ENCODE data around the gene CD300LB. TPM values are rescaled to one million over a fixed set of nuclear protein-coding genes. Genes with fewer than 3 reads are reported as not detected.

CD300LB gene
- polyA plus RNA-seq, 1 donor (not counting 4 experiments of a cell fraction or from before 2014, with no cell fraction given): not detected

- H3K27ac ChIP-seq (ENCODE audit: control insufficient read depth, insufficient read depth, low read length): no peak overlapping the region
- no peaks in the 10 kb centered on the region for H3K4me1 ChIP-seq (ENCODE audit: control insufficient read depth, extremely low read depth, insufficient read depth, low read length)
- H3K9me1 ChIP-seq (ENCODE audit: control insufficient read depth, extremely low read depth, insufficient read depth, low read length): no peaks in the 10 kb centered on the region
- no peaks in the 10 kb centered on the region for H3K27me3 ChIP-seq (ENCODE audit: control insufficient read depth, extremely low read depth, insufficient read depth, low read length)
- no peaks in the 10 kb centered on the region for H4K20me1 ChIP-seq (ENCODE audit: control insufficient read depth, extremely low read depth, insufficient read depth, low read length)
- no peaks in the 10 kb centered on the region for H3K36me3 ChIP-seq (ENCODE audit: control insufficient read depth in 2 of 2, extremely low read depth in 1 of 2, insufficient read depth in 2 of 2, low read length in 2 of 2)
- no peak overlapping the region for H2AFZ ChIP-seq (ENCODE audit: control insufficient read depth, low read length)
- TF ChIP-seq, protein P1, sequence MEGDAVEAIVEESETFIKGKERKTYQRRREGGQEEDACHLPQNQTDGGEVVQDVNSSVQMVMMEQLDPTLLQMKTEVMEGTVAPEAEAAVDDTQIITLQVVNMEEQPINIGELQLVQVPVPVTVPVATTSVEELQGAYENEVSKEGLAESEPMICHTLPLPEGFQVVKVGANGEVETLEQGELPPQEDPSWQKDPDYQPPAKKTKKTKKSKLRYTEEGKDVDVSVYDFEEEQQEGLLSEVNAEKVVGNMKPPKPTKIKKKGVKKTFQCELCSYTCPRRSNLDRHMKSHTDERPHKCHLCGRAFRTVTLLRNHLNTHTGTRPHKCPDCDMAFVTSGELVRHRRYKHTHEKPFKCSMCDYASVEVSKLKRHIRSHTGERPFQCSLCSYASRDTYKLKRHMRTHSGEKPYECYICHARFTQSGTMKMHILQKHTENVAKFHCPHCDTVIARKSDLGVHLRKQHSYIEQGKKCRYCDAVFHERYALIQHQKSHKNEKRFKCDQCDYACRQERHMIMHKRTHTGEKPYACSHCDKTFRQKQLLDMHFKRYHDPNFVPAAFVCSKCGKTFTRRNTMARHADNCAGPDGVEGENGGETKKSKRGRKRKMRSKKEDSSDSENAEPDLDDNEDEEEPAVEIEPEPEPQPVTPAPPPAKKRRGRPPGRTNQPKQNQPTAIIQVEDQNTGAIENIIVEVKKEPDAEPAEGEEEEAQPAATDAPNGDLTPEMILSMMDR (optimal IDR thresholded peaks at IDR 0.05 in 1 of 3, IDR thresholded peaks at IDR 0.05 in 1 of 3, conservative IDR thresholded peaks at IDR 0.05 in 1 of 3; ENCODE audit: extremely low read depth in 1 of 3, insufficient read depth in 2 of 3, low read length in 3 of 3): no peak
- no peak for TF ChIP-seq EZH2 (IDR thresholded peaks at IDR 0.05; ENCODE audit: low read length)
- no peak overlapping the region for H3K4me2 ChIP-seq (ENCODE audit: control insufficient read depth, extremely low read depth, insufficient read depth, low read depth, low read length)
- FAIRE-seq: no peak
- dilution Hi-C loops (cut with MboI; ENCODE audit: extremely low pct_ligation_motif_present, low sequenced_read_pairs): no loop called here
- no peak overlapping the region for H3K4me3 ChIP-seq (ENCODE audit: control insufficient read depth in 2 of 3, extremely low read depth in 1 of 3, insufficient read depth in 2 of 3, low read depth in 1 of 3, low read length in 3 of 3)
- DNase-seq (ENCODE audit: low read depth, low spot score): no peak
- H3K9ac ChIP-seq (ENCODE audit: control insufficient read depth, extremely low read depth, insufficient read depth, low read length): no peak overlapping the region
- H3K79me2 ChIP-seq (ENCODE audit: control insufficient read depth, insufficient read depth, low read length): no peaks in the 10 kb centered on the region
- peaks cover 10% of the 10 kb centered on the region for H3K9me3 ChIP-seq (ENCODE audit: control insufficient read depth, low read depth, low read length)
Observed at GRCh38 chr17:74516561-74517328, 14.5 kb downstream of the CD300LB start.

DNA sequence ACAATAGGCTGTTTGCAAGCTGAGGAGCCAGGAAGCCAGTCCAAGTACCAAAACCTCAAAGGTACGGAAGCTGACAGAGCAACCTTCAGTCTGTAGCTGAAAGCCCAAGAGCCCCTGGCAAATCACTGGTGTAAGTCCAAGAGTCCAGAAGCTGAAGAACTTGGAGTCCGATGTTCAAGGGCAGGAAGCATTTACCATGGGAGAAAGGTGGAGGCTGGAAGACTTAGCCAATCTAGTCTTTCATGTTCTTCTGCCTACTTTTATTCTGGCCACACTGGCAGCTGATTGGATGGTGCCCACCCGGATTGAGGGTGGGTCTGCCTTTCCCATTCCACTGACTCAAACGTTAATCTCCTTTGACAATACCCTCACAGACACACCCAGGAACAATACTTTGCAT is 15.3 kb downstream of the CD300LB start:
- H3K36me3 ChIP-seq (ENCODE audit: control insufficient read depth in 2 of 2, extremely low read depth in 1 of 2, insufficient read depth in 2 of 2, low read length in 2 of 2): no peaks in the 10 kb centered on the region
- H3K4me3 ChIP-seq (ENCODE audit: control insufficient read depth in 2 of 3, extremely low read depth in 1 of 3, insufficient read depth in 2 of 3, low read depth in 1 of 3, low read length in 3 of 3): no peak overlapping the region
- peaks cover 10% of the 10 kb centered on the region for H3K9me3 ChIP-seq (ENCODE audit: control insufficient read depth, low read depth, low read length)
- dilution Hi-C loops (cut with MboI; ENCODE audit: extremely low pct_ligation_motif_present, low sequenced_read_pairs): no loop called here
- H3K79me2 ChIP-seq (ENCODE audit: control insufficient read depth, insufficient read depth, low read length): no peaks in the 10 kb centered on the region
- FAIRE-seq (no peak), DNase-seq (ENCODE audit: low read depth, low spot score) (no peak)
- H3K4me2 ChIP-seq (ENCODE audit: control insufficient read depth, extremely low read depth, insufficient read depth, low read depth, low read length): no peak overlapping the region
- TF ChIP-seq EZH2 (IDR thresholded peaks at IDR 0.05; ENCODE audit: low read length): no peak
- TF ChIP-seq, protein P1 (optimal IDR thresholded peaks at IDR 0.05 in 1 of 3, IDR thresholded peaks at IDR 0.05 in 1 of 3, conservative IDR thresholded peaks at IDR 0.05 in 1 of 3; ENCODE audit: extremely low read depth in 1 of 3, insufficient read depth in 2 of 3, low read length in 3 of 3): no peak
- no peaks in the 10 kb centered on the region for H3K27me3 ChIP-seq (ENCODE audit: control insufficient read depth, extremely low read depth, insufficient read depth, low read length)
- H2AFZ ChIP-seq (ENCODE audit: control insufficient read depth, low read length): no peak overlapping the region
- H3K4me1 ChIP-seq (ENCODE audit: control insufficient read depth, extremely low read depth, insufficient read depth, low read length): no peaks in the 10 kb centered on the region
- no peaks in the 10 kb centered on the region for H4K20me1 ChIP-seq (ENCODE audit: control insufficient read depth, extremely low read depth, insufficient read depth, low read length)
- no peaks in the 10 kb centered on the region for H3K9me1 ChIP-seq (ENCODE audit: control insufficient read depth, extremely low read depth, insufficient read depth, low read length)
- H3K27ac ChIP-seq (ENCODE audit: control insufficient read depth, insufficient read depth, low read length): no peak overlapping the region
- H3K9ac ChIP-seq (ENCODE audit: control insufficient read depth, extremely low read depth, insufficient read depth, low read length): no peak overlapping the region

Measured in keratinocyte (primary cell).